Measurements from ENCODE around the gene PAMR1.

PAMR1 gene

DNA sequence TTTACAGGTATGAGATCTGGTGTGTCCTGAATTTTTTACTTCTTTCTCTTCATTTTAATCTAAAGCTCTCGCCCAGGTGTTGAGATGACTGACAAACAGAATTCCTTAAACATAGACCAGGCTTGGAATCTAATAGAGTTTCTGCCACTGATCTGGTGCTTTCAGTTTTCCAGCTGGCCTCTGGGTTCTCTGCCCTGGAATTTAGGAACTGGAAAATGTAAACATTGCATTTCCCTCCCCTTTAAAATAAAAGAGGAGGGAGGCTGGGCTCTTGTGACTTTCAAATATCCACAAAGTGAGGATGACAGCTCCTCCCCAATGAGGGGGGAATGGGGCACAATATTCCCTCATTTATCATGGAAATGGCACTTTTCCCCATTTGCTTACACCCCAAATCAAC lies 5.0 kb downstream of the PAMR1 start:
- DNase-seq (ENCODE audit: low read depth): no peak
- TF ChIP-seq, protein P1, sequence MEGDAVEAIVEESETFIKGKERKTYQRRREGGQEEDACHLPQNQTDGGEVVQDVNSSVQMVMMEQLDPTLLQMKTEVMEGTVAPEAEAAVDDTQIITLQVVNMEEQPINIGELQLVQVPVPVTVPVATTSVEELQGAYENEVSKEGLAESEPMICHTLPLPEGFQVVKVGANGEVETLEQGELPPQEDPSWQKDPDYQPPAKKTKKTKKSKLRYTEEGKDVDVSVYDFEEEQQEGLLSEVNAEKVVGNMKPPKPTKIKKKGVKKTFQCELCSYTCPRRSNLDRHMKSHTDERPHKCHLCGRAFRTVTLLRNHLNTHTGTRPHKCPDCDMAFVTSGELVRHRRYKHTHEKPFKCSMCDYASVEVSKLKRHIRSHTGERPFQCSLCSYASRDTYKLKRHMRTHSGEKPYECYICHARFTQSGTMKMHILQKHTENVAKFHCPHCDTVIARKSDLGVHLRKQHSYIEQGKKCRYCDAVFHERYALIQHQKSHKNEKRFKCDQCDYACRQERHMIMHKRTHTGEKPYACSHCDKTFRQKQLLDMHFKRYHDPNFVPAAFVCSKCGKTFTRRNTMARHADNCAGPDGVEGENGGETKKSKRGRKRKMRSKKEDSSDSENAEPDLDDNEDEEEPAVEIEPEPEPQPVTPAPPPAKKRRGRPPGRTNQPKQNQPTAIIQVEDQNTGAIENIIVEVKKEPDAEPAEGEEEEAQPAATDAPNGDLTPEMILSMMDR (IDR thresholded peaks at IDR 0.05; ENCODE audit: insufficient read depth, low read depth, low read length, missing control alignments): no peak
- no peak overlapping the region for H3K4me3 ChIP-seq (ENCODE audit: low read length)

DNA sequence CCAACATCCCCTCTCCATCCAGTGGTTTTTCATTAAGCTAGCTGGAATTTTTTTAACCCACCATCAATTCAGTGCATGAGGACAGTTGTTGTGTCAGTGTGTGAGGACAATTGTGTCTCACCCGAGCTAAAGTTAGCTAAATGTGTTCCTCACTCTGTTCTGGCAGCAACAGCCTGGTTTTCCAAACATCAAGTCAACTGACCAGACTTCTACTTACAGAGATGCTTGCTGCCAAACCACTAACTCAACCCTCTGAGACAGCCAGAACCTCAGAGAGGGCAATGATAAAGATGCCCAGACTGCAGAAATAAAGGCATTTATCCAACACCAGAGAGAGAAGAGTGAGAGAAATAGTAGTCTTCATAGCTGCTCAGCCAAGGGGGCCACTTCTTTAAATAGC lies 6.7 kb downstream of the PAMR1 start:
- no peak for DNase-seq (ENCODE audit: low read depth)
- TF ChIP-seq, protein P1 (IDR thresholded peaks at IDR 0.05; ENCODE audit: insufficient read depth, low read depth, low read length, missing control alignments): no peak
- H3K4me3 ChIP-seq (ENCODE audit: low read length): no peak overlapping the region

DNA sequence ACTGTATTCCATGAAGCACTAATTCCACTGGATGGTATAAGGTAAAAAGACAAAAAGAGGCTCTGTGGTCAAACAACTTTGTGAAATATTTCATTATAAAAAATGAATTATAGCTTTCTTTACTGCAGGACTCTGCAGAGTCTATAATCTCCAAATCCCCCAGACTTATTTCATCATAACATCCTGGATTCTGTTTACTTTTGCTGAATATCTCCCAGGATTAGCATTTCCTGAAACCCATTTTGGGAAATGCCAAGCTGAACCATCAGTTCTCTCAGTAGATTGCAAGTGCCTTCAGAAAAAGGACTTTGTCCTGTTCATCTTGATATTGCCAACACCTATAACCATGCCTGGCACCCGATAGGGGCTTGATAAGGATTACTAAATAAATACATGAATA lies 7.9 kb downstream of the PAMR1 start:
- no peak for DNase-seq (ENCODE audit: low read depth)
- H3K4me3 ChIP-seq (ENCODE audit: low read length): no peak overlapping the region
- TF ChIP-seq, protein P1 (IDR thresholded peaks at IDR 0.05; ENCODE audit: insufficient read depth, low read depth, low read length, missing control alignments): no peak

- DNase-seq (ENCODE audit: low read depth): peak; percentile 83
- TF ChIP-seq, protein P1 (IDR thresholded peaks at IDR 0.05; ENCODE audit: insufficient read depth, low read depth, low read length, missing control alignments): no peak
- no peak overlapping the region for H3K4me3 ChIP-seq (ENCODE audit: low read length)
These were observed 9.0 kb downstream of the PAMR1 start for GRCh38 chr11:35516403-35516802.

DNA sequence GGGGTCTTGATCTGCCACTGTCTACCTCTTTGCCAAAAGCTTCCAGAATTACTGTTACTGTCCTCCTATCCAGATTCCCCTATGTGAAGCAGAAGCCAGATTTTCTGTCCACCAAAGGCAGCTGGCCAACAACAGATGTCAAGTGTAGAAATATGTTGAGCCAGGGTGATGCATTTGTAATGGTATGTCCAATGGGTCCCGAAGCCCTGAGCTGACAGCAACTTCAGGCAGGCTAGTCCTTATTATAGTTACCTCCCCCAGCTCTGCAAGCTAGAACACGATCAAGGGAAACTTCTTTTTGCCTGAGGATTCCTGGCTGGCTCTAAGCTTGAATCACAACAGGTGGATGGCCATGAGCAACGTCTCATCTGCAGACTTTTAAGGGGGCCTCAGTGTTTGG lies 10.2 kb downstream of the PAMR1 start:
- no peak overlapping the region for H3K4me3 ChIP-seq (ENCODE audit: low read length)
- TF ChIP-seq, protein P1 (IDR thresholded peaks at IDR 0.05; ENCODE audit: insufficient read depth, low read depth, low read length, missing control alignments): no peak
- peak; percentile 97 for DNase-seq (ENCODE audit: low read depth)

- TF ChIP-seq, protein P1 (IDR thresholded peaks at IDR 0.05; ENCODE audit: insufficient read depth, low read depth, low read length, missing control alignments): no peak
- no peak overlapping the region for H3K4me3 ChIP-seq (ENCODE audit: low read length)
- no peak for DNase-seq (ENCODE audit: low read depth)
These were observed 10.9 kb downstream of the PAMR1 start for GRCh38 chr11:35514481-35514880.

GRCh38 chr11:35511666-35512065 lies 13.8 kb downstream of the PAMR1 start:
- no peak overlapping the region for H3K4me3 ChIP-seq (ENCODE audit: low read length)
- TF ChIP-seq, protein P1 (IDR thresholded peaks at IDR 0.05; ENCODE audit: insufficient read depth, low read depth, low read length, missing control alignments): no peak
- DNase-seq (ENCODE audit: low read depth): peak; percentile 71

Data from epithelial cell of esophagus (primary cell).